Stimulated activated effector memory CD8-positive, alpha-beta T cell treated with anti-CD3 and anti-CD28 coated beads, Interleukin-12 subunit alpha, Interleukin-12 subunit beta, amount 100 ng/mL, for 72 hours (primary cell): ENCODE data around the gene TEX38.
"Not testable (repeated sequence)": the region's sequence is repeated elsewhere in the genome, so short reads cannot be mapped to it uniquely, and the experiment has no call there.

Experiments
- ATAC-seq: fragments of 150-1000 bp; cut with Tn5 transposase; 2 replicates; pipeline ENCODE4 v1.10.0; 2021
- DNase-seq, 2 donors: peaks; one replicate each; pipeline ENCODE4 v3.0.0; 2021 to 2022; ENCODE audit warnings: low spot score in 2 of 2
- H3K27ac Mint-ChIP-seq: one replicate; pipeline ENCODE4 v1.8.0; 2022; ENCODE audit warnings: mild to moderate bottlenecking, mixed read lengths
- H3K36me3 Mint-ChIP-seq: one replicate; pipeline ENCODE4 v1.8.0; 2022; ENCODE audit warnings: mild to moderate bottlenecking, mixed read lengths
- H3K4me1 Mint-ChIP-seq: one replicate; pipeline ENCODE4 v1.8.0; 2022; ENCODE audit warnings: mixed read lengths
- H3K4me3 Mint-ChIP-seq: one replicate; pipeline ENCODE4 v1.8.0; 2022; ENCODE audit warnings: mild to moderate bottlenecking, mixed read lengths
- H3K9me3 Mint-ChIP-seq: one replicate; pipeline ENCODE4 v1.8.0; 2022; ENCODE audit warnings: mixed read lengths

The TEX38 gene

GRCh38 chr1:46650491-46650890 lies 21.2 kb upstream of the TEX38 start:
- H3K4me3 Mint-ChIP-seq: no peak overlapping the region
- no peaks in the 10 kb centered on the region for H3K9me3 Mint-ChIP-seq
- ATAC-seq (no peak), DNase-seq (no peak)
- H3K36me3 Mint-ChIP-seq: peaks cover 53% of the 10 kb centered on the region
- H3K4me1 Mint-ChIP-seq: peaks cover 6% of the 10 kb centered on the region
- H3K27ac Mint-ChIP-seq: no peak overlapping the region

DNA sequence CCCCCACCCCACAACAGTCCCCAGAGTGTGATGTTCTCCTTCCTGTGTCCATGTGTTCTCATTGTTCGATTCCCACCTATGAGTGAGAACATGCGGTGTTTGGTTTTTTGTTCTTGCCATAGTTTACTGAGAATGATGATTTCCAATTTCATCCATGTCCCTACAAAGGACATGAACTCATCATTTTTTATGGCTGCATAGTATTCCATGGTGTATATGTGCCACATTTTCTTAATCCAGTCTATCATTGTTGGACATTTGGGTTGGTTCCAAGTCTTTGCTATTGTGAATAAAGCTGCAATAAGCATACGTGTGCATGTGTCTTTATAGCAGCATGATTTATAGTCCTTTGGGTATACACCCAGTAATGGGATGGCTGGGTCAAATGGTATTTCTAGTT lies 20.5 kb upstream of the TEX38 start:
- H3K36me3 Mint-ChIP-seq: peaks cover 59% of the 10 kb centered on the region
- not testable (repeated sequence) for H3K9me3 Mint-ChIP-seq, H3K4me3 Mint-ChIP-seq, DNase-seq, H3K27ac Mint-ChIP-seq, H3K4me1 Mint-ChIP-seq, ATAC-seq

DNA sequence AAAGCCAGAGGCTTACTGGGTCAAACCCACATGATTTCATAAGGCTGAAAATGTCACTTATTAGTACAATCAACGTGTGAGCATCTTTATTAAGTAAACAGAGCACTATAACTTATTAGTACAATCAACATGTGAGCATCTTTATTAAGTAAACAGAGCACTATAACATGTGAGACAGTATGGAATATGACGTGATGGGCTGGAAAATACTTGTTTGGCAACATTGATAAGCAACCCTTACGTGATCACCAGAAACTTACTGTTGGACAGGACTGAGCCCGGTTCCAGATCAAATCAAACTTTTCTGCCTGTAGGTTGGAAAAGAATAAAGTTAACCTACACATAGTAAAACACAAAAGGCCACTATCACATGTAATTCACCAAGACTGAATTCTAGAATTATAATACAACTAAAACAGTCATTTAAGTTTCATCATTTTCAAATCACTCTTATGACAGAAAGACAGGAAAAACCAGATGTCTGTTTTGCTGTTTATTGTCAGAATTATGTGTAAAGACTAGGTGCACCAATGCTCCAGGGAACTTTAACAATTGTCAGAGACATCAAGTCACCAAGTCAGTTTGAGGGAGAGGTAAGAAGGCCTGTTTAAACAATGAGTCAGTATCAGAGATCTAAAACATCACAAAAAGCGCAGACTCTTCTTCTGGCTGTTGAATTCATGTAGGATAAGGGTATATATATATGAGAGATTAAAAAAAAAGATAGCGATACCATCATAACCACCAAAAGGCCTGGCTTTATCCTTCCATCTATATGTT lies 19.1 kb upstream of the TEX38 start:
- Mint-ChIP-seq H3K9me3 (no peaks in the 10 kb centered on the region), H3K36me3 (peaks cover 68% of the 10 kb centered on the region)

DNA sequence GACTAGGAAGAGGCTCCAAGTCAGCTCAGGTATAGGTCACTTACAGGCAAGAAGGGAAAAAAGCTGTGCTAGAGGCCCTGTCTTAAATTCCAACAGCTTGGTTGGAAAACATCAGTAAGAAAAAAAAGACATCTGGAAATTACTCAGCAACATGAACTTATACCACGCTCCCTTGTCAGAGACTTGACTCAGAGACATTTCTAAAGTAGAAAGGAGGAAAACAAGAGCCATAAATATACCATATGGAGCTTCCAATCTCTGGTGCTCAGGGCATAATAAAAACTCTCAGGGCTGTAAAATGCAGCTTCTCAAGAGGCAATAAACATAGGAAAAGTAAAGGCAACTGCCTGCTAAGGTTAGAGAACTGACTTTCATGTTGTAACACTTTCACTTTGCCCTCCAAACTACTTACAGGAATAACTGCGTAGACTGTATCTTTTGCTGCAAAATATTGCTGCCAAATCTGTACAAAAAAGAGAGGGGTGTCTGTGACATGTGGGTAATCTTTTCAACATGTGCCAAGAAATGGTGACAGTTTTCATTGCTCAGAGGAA lies 18.2 kb upstream of the TEX38 start:
- peaks cover 6% of the 10 kb centered on the region for H3K4me1 Mint-ChIP-seq
- H3K36me3 Mint-ChIP-seq: peaks cover 73% of the 10 kb centered on the region
- H3K9me3 Mint-ChIP-seq: no peaks in the 10 kb centered on the region
- DNase-seq (no peak), ATAC-seq (peak; percentile 55)
- H3K4me3 Mint-ChIP-seq: no peak overlapping the region
- H3K27ac Mint-ChIP-seq: peak overlapping the region; percentile 2

More for the DNA sequence above, 19.1 kb upstream of the TEX38 start:
- DNase-seq: no peak
- peaks cover 6% of the 10 kb centered on the region for H3K4me1 Mint-ChIP-seq
- no peak for ATAC-seq
- no peak overlapping the region for H3K4me3 Mint-ChIP-seq
- H3K27ac Mint-ChIP-seq: peak overlapping the region; percentile 2

GRCh38 chr1:46654012-46654411 lies 17.6 kb upstream of the TEX38 start:
- no peak overlapping the region for H3K27ac Mint-ChIP-seq

GRCh38 chr1:46654698-46655097 lies 17.0 kb upstream of the TEX38 start:
- not testable (repeated sequence) for H3K4me3 Mint-ChIP-seq, ATAC-seq, H3K27ac Mint-ChIP-seq, H3K4me1 Mint-ChIP-seq, H3K9me3 Mint-ChIP-seq, DNase-seq
- peaks cover 71% of the 10 kb centered on the region for H3K36me3 Mint-ChIP-seq

More at GRCh38 chr1:46654012-46654411, 17.6 kb upstream of the TEX38 start:
- DNase-seq (no peak), ATAC-seq (no peak)
- H3K36me3 Mint-ChIP-seq: peaks cover 71% of the 10 kb centered on the region
- H3K4me3 Mint-ChIP-seq: no peak overlapping the region
- H3K4me1 Mint-ChIP-seq: peaks cover 6% of the 10 kb centered on the region
- no peaks in the 10 kb centered on the region for H3K9me3 Mint-ChIP-seq

GRCh38 chr1:46655848-46656247 lies 15.8 kb upstream of the TEX38 start:
- Mint-ChIP-seq H3K36me3 (peaks cover 67% of the 10 kb centered on the region), H3K9me3 (no peaks in the 10 kb centered on the region), H3K4me3 (no peak overlapping the region), H3K4me1 (peaks cover 6% of the 10 kb centered on the region), H3K27ac (no peak overlapping the region)
- DNase-seq (no peak), ATAC-seq (no peak)

GRCh38 chr1:46656643-46657042 lies 15.0 kb upstream of the TEX38 start:
- DNase-seq: no peak
- Mint-ChIP-seq H3K4me3 (no peak overlapping the region), H3K27ac (no peak overlapping the region), H3K36me3 (peaks cover 61% of the 10 kb centered on the region), H3K9me3 (no peaks in the 10 kb centered on the region), H3K4me1 (peaks cover 6% of the 10 kb centered on the region)
- ATAC-seq: no peak

GRCh38 chr1:46657775-46658174 lies 13.9 kb upstream of the TEX38 start:
- Mint-ChIP-seq H3K4me3 (no peak overlapping the region), H3K36me3 (peaks cover 60% of the 10 kb centered on the region), H3K4me1 (peaks cover 6% of the 10 kb centered on the region), H3K9me3 (no peaks in the 10 kb centered on the region), H3K27ac (peak overlapping the region; percentile 4)
- no peak for DNase-seq
- peak; percentile 55 for ATAC-seq

DNA sequence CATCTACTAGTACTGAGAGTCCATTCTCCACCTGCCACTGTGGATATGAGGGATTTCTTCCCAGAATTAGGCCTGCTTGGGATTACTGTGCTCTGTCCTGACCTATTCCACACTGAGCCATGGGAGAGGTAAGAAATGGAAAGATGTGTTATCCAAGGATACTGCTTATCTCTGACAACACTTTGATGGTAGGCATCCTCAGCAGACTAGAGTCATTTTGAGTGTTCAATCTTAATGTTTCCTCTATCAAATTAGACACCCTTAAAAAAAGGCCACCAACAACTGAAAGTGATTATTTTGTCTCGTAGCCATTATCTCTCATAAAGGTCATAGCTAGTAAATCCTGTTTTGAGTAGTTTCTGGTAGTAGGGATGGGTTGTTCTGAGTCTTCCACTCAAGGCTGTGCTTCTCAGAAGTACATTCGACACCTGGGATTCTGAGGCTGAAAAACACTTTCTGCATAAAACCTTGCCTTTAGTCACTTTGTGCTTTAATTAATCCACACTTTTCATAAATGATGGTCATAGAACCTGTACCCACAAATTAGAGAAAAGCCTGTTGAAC lies 12.3 kb upstream of the TEX38 start:
- Mint-ChIP-seq H3K27ac (peak overlapping the region; percentile 70), H3K4me3 (no peak overlapping the region), H3K36me3 (peaks cover 72% of the 10 kb centered on the region), H3K4me1 (no peaks in the 10 kb centered on the region), H3K9me3 (no peaks in the 10 kb centered on the region)
- ATAC-seq: peak; percentile 79
- no peak for DNase-seq

DNA sequence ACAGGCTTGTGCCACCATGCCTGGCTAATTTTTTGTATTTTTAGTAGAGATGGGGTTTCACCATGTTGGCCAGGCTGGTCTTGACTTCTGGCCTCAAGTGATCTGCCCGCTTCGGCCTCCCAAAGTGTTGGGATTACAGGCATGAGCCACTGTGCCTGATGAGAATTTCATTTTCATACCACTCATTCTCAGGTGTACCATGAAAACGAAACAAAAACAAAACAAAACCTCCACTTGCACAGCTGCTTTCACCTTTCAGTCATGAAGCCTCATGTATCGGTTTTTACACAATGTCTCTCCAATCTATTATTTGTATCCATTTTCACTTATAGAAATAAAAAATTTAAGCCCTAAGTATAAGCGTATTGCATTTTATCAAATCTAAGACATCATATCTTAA lies 11.5 kb upstream of the TEX38 start:
- H3K4me3 Mint-ChIP-seq, H3K4me1 Mint-ChIP-seq, DNase-seq, H3K9me3 Mint-ChIP-seq, ATAC-seq: not testable (repeated sequence)
- peak overlapping the region; percentile 70 for H3K27ac Mint-ChIP-seq
- H3K36me3 Mint-ChIP-seq: peaks cover 73% of the 10 kb centered on the region

- peaks cover 15% of the 10 kb centered on the region for H3K4me1 Mint-ChIP-seq
- H3K9me3 Mint-ChIP-seq, H3K27ac Mint-ChIP-seq, ATAC-seq, DNase-seq, H3K4me3 Mint-ChIP-seq: not testable (repeated sequence)
- H3K36me3 Mint-ChIP-seq: peaks cover 50% of the 10 kb centered on the region
These were observed 8.7 kb upstream of the TEX38 start for GRCh38 chr1:46662919-46663318.

DNA sequence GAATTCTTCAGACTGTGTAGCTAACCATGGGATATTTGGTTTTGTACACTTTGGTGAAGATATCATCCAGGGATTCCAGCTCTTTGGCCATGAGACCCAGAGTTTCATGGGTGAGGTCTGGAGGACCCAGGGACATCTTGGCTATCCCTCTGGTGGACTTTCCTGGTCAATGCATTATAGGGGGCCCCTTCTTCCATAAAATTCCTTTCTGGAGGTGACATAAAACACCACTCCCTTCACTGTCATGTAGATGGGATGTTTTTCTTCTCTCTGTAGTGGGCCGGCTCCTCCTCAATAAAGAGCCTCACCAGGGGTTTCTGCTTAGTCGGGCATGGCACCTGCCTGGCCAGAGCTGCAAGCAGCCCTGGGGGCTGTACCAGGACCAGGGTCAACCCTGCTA lies 5.7 kb upstream of the TEX38 start:
- Mint-ChIP-seq H3K27ac (no peak overlapping the region), H3K36me3 (peaks cover 27% of the 10 kb centered on the region), H3K4me3 (no peak overlapping the region), H3K4me1 (peaks cover 15% of the 10 kb centered on the region), H3K9me3 (no peaks in the 10 kb centered on the region)
- ATAC-seq (no peak), DNase-seq (no peak)

GRCh38 chr1:46667782-46668760 lies 3.6 kb upstream of the TEX38 start, which contains the start of gene ATPAF1:
TSS of gene ATPAF1 (minus strand) at chr1:46668364. CDS start at chr1:46668322, 42 bp downstream.
- no peak within 1 kb of the TSS for H3K4me3 Mint-ChIP-seq
- no peaks in the 10 kb centered on the region for H3K9me3 Mint-ChIP-seq
- ATAC-seq: peak; percentile 91
- DNase-seq: peak; percentile 52 to 73
- H3K4me1 Mint-ChIP-seq: peaks cover 15% of the 10 kb centered on the region
- H3K36me3 Mint-ChIP-seq: peaks cover 26% of the 10 kb centered on the region
- H3K27ac Mint-ChIP-seq: peak within 1 kb of the TSS; percentile 82

GRCh38 chr1:46670134-46670533 lies 1.5 kb upstream of the TEX38 start:
- Mint-ChIP-seq H3K4me3 (no peak overlapping the region), H3K36me3 (peaks cover 17% of the 10 kb centered on the region), H3K27ac (no peak overlapping the region), H3K9me3 (no peaks in the 10 kb centered on the region), H3K4me1 (peaks cover 26% of the 10 kb centered on the region)
- ATAC-seq (no peak), DNase-seq (no peak)
